Right renal cortex interstitium (tissue), 3 donors: ENCODE measurements around the gene XYLT1. TPM values are rescaled to one million over a fixed set of nuclear protein-coding genes. Genes with fewer than 3 reads are reported as not detected.
"Not testable (repeated sequence)": the region's sequence is repeated elsewhere in the genome, so short reads cannot be mapped to it uniquely, and the experiment has no call there.

ENCODE experiments used
- DNase-seq, 3 donors: peaks; one replicate each; pipeline ENCODE4 v3.0.0-alpha.2; 2013; ENCODE audit warnings: low read depth in 3 of 3, low spot score in 2 of 3
- polyA plus RNA-seq, 3 donors: library from polyadenylated mRNA; unstranded; fragments of 120-200 nt; gene quantifications; one replicate each; pipeline ENCODE4 v1.2.1, GENCODE V29; 2013; ENCODE audit not compliant: insufficient read length in 3 of 3

Gene XYLT1
- polyA plus RNA-seq, 3 donors: 7.4 to 8.5 (median 8.1) TPM

GRCh38 chr16:17432901-17433576 lies 37.7 kb downstream of the XYLT1 start:
- DNase-seq: no peak

DNA sequence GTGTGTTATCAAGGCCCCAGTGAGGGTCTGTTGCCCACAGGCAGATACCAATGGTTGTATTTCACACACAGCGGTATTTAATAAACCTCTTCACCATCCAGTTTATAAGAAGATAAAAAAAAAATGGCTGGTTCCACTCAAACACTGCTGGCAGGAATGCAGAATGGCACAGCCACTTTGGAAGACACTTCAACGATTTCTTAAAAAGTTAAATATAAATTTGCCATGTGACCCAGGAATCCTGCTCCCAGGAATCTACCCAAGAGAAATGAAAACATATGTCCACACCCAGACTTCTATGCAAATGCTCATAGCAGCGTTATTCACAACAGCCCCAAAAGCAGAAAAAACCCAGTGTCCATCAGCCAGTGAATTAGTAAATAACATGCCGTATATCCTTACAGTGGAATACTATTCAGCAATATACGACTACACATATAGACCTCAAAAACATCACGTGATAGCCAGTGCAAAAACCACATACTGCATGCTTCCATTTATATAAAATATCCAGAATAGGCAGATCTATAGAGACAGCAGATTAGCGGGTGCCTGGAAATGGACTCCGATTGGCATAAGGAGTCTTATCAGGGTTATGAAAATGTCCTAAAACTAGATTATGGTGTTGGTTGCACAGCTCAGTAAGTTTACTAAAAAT lies 38.7 kb downstream of the XYLT1 start:
- no peak for DNase-seq

DNA sequence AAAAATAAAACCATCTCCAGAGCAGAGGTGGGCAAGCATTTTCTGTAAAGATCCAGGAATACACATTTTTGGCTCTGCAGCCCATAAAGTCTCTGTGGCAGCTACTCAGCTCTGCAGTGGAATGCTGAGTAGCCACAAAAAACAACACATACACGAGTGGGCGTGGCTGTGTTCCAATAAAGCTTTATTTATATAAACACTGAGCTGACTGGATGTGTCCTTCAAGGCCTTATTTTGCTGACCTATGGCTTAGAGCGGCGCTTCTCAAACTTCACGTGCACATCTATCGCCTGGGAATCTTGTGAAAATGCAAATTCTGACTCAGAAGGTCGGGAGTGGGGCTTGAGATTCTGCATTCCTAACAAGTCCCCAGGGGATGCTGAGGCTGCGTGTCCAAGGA lies 39.7 kb downstream of the XYLT1 start:
- DNase-seq: no peak

DNA sequence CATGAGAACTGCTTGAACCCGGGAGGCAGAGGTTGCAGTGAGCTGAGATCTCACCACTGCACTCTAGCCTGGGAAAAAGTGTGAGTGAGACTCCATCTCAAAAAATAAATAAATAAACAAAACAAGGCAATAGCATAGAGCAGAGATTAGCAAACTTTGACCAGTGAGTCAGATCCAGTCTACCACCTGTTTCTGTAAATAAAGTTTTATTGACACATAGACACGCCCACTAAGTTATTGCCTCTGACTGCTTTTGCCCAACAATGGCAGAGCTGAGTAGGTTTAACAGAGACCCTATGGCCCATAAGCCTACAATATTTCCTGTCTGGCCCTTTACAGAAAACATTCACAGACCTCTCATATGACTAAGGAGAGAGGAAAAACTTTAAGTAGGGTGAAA lies 44.3 kb downstream of the XYLT1 start:
- DNase-seq: no peak

DNA sequence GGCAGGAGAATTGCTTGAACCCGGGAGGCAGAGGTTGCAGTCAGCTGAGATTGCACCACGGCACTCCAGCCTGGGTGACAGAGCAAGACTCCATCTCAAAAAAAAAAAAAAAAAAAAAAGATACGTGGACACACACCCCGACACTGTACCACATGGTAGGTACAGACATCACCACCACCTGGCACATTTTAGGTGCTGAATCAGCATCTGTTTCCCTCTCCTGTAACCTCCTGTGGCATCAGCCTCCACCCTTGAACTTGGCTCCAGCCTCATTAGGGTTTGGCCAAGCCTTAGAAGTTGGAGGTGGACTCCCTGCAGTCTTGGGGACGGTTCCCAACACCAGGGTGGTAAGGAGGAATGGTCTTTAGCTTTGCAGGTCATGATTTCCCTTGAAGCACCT lies 46.0 kb downstream of the XYLT1 start:
- no peak for DNase-seq

DNA sequence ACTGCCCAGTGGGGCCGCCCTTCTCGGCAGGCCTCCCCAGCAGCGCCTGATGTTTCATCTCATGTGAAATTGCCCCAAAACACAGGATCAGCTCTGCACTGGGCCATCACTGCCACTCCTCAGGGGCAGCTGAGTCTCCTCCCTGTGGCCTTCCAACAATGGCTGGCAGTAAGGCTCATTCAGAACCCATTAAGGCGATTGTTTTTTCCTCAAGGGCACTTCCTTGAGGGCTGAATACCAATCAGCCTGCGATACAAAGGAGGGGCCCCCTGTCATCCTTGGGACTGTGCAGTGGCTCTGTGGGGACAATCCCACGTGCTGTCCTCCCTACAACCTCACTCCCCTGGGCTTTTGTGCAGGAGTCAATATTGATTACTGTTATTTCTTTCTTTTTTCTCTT lies 47.5 kb downstream of the XYLT1 start:
- no peak for DNase-seq

DNA sequence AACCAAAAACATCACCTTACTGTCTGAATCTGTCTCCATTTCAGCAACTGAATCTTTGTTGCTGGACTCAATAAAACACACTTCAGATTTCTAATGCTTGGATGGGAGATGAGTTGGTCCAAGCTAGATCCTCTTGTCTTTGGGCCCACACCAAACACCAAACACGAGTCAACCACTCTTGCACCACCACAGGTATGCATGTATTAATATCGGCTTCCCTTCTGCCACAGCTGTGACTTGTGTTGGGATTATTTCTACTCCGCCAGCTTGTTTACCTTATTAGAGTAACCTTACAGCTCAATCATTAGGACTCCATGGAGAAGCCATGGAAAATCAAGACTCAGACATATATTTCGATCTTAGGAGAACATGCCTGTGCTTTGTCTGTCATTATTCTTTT lies 49.9 kb downstream of the XYLT1 start:
- no peak for DNase-seq

DNA sequence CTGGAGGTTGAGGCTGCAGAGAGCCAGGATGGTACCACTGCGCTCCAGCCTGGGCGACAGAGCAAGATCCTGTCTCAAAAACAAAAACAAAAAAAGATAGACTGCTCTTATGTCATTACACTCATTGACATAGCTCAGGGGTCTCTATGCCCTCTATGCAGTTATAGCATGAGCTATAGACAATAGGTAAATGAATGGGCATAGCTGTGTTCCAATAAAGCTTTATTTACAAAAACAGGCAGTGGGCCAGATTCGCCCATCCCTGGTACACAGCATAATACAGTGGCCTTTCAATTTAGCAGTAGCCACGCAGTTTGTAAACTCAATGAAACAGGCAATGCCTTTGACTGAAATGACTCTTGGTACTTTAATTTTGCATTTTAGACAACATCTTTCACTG lies 51.5 kb downstream of the XYLT1 start:
- DNase-seq: no peak

DNA sequence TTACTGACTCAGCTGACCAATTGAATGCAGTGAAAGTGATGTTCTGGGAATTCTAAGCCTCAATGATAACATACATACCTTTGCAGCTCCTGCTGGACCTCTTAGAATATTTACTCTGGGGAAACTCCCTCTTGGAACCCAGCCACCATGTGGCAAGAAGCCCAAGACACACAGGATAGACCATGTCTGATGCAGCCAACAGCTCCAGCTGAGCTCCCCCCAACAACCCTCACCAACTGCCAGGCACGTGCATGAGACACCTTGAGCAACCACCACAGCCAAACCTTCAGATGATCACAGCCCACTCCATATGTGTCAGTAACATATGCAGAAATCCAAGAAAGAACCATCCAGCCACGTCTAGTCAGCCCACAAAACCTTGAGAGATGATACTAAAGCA lies 53.0 kb downstream of the XYLT1 start:
- DNase-seq: no peak

GRCh38 chr16:17416461-17417311 lies 54.1 kb downstream of the XYLT1 start:
- DNase-seq: no peak

- DNase-seq: no peak
These were observed 55.8 kb downstream of the XYLT1 start for GRCh38 chr16:17414916-17415315.

- no peak for DNase-seq
These were observed 56.3 kb downstream of the XYLT1 start for GRCh38 chr16:17414421-17414820.

DNA sequence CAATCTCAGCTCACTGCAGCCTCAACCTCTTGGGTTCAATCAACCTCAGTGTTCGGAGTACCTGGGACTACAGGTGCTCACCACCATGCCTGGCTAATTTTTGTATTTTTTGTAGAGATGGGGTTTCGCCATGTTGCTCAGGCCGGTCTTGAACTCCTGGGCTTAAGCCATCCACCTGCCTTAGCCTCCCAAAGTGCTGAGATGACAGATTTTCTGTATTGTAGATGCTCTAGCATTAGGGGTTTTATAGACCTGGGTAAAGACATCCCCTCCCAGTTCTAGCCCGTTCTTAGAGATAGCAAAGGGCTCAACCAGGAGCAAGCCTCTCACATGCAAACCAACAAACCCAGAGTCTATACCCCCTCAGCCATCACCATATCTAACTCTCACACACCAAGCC lies 57.3 kb downstream of the XYLT1 start:
- DNase-seq: no peak

DNA sequence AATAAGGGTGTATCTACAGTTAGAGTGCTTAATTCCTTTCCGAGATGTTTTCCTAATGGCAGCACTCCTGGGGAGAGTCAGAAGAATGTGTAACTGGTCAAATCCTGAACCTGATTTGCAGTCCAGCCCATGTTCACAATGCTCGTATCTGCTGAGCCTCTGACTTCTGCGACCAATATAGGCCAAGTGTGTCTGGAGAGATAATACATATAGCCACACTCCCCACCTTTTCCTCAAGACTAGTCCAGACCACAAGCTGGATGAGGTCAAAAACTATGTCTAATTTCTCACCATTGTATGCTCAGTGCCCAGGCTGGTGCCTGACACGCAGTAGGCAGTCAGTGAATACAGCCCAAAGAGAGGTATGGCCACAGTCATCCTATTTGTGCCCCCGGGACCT lies 58.0 kb downstream of the XYLT1 start:
- DNase-seq: no peak

- DNase-seq: no peak
These were observed 58.5 kb downstream of the XYLT1 start for GRCh38 chr16:17412221-17412620.

DNA sequence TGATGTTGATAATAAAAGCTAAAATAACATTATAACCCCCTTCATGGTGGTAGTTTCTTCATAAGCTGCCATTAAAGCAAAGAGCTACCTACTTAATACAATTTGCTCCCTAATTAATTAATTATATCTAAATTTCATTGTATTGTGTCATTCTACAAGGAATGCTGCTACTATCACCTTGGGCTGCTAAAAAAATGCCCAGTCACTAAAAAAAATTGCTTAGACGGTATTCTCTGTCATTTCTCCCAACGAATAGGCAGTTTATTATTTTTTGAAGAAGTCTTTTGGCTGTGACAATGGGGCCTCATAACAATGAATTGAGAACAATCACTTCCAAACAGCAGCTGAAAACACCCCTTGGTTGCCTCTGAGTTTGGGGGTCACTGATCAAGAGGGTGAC lies 59.5 kb downstream of the XYLT1 start:
- DNase-seq: no peak

- not testable (repeated sequence) for DNase-seq
These were observed 60.4 kb downstream of the XYLT1 start for GRCh38 chr16:17410316-17410715.

GRCh38 chr16:17409894-17410293 lies 60.9 kb downstream of the XYLT1 start:
- DNase-seq: no peak

DNA sequence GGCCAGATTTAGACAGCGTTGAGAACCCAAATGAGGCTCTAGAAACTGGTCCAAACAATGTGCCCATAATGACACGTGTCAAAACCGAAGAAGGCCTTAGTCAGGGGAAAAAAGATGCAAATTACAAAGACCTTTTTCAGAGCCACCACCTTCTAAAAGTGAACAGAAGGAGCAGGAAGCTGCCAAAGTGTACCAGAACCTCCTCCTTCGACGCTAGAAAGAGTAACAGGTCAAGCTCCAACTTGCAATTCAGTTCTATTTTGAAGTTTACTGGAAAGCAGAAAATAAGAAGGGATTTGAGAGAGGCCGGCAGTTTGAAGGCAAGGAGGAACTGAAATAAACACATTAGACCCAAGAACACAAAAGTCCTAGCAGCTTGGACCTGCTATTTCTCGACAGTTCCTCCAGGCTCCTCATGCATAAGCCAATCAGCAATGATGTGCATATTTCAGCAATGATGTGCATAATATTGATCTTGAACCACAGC lies 61.8 kb downstream of the XYLT1 start:
- DNase-seq: no peak

DNA sequence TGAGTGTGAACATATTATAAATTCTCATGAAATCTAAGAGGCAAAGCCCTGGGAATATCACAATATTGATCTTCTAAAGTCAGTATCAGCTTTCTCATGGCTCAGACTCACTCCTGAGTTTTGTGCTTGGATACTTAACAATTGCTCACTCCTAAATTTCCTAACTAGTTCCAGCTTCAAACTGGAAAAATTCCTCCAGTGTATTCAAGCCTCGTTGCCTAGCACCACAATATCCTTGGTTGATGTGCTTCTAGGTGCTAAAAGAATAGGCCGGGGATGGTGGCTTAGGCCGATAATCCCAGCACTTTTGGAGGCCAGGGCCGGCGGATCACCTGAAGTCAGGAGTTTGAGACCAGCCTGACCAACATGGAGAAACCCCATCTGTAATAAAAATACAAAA lies 62.5 kb downstream of the XYLT1 start:
- no peak for DNase-seq

- no peak for DNase-seq
These were observed 63.4 kb downstream of the XYLT1 start for GRCh38 chr16:17407321-17407720.
